H1 (cell line): ENCODE measurements around the gene HEPACAM. TPM values are rescaled to one million over a fixed set of nuclear protein-coding genes. Genes with fewer than 3 reads are reported as not detected.

Experiments
- CTCF ChIA-PET: fragments of 300-600 bp; sonication (Branson Sonifier 250); formaldehyde crosslinking; loops from one replicate; lab custom pipeline; 2021; ENCODE audit not compliant: partially characterized antibody; lab: Charles Lee
- POLR2A ChIA-PET: fragments of 300-600 bp; sonication (Branson Sonifier 250); formaldehyde crosslinking; loops from one replicate; lab custom pipeline; 2021; ENCODE audit warnings: inconsistent platforms; ENCODE audit not compliant: partially characterized antibody; lab: Charles Lee
- DNase-seq, 2 experiments: peaks; one replicate each; pipeline versions ENCODE4 v3.0.0 to v3.0.0-alpha.2; 2010 to 2022; ENCODE audit warnings: low spot score in 2 of 2, low read depth in 1 of 2, mixed read lengths in 1 of 2
- FAIRE-seq: peaks from 2 replicates; lab custom pipeline; 2011; peaks lifted over from hg19 to GRCh38; lab: Jason Lieb, UNC
- H2AFZ ChIP-seq: 2 replicates; pipeline ENCODE4 v1.8.1; 2012; ENCODE audit warnings: low read length, inconsistent platforms
- H2AK5ac ChIP-seq: 2 replicates; pipeline ENCODE4 v1.6.1; 2013; ENCODE audit warnings: low read depth, low read length
- H2BK120ac ChIP-seq: replicated peaks from 2 replicates; pipeline ENCODE3; 2013; ENCODE audit warnings: low read depth, low read length, inconsistent platforms
- H2BK12ac ChIP-seq: 2 replicates; pipeline ENCODE4 v1.6.1; 2013; ENCODE audit warnings: low read depth, low read length
- H2BK15ac ChIP-seq: 2 replicates; pipeline ENCODE4 v1.6.1; 2013; ENCODE audit warnings: low read length
- H2BK20ac ChIP-seq: 2 replicates; pipeline ENCODE4 v1.6.1; 2013; ENCODE audit warnings: low read length
- H2BK5ac ChIP-seq: 2 replicates; pipeline ENCODE4 v1.6.1; 2013; ENCODE audit warnings: low read depth, low read length
- H3K14ac ChIP-seq: 2 replicates; pipeline ENCODE4 v1.6.1; 2013; ENCODE audit warnings: inconsistent platforms; ENCODE audit not compliant: insufficient read length
- H3K18ac ChIP-seq: 2 replicates; pipeline ENCODE4 v1.6.1; 2013; ENCODE audit warnings: low read length; ENCODE audit errors: extremely low read depth
- H3K23ac ChIP-seq: 2 replicates; pipeline ENCODE4 v1.6.1; 2013; ENCODE audit warnings: inconsistent platforms; ENCODE audit not compliant: insufficient read length
- H3K23me2 ChIP-seq: 2 replicates; pipeline ENCODE4 v1.6.1; 2013; ENCODE audit warnings: low read depth, low read length
- H3K27ac ChIP-seq: 2 replicates; pipeline ENCODE4 v1.6.1; 2011; ENCODE audit warnings: low read depth, low read length, inconsistent platforms
- H3K27me3 ChIP-seq, 4 experiments: replicated peaks in 1 of 4; 1 replicate in 1 of 4; 2 replicates in 3 of 4; pipeline versions ENCODE4 v1.6.1 to v1.8.1; 2011 to 2013; ENCODE audit warnings: low read length in 3 of 4, mild to moderate bottlenecking in 3 of 4, inconsistent platforms in 2 of 4, mixed read lengths in 2 of 4, moderate library complexity in 1 of 4; ENCODE audit not compliant: control insufficient read depth in 3 of 4, insufficient read depth in 3 of 4; ENCODE audit errors: extremely low read depth in 1 of 4
- H3K36me3 ChIP-seq, 4 experiments: 2 replicates each; pipeline versions ENCODE4 v1.6.1 to v1.8.1; 2011 to 2013; ENCODE audit warnings: mild to moderate bottlenecking in 4 of 4, low read length in 3 of 4, moderate library complexity in 2 of 4, control low read depth in 1 of 4, inconsistent platforms in 1 of 4; ENCODE audit not compliant: insufficient read depth in 4 of 4, control insufficient read depth in 2 of 4
- H3K4ac ChIP-seq: replicated peaks from 2 replicates; pipeline ENCODE3; 2013; ENCODE audit warnings: low read length, low read depth, mixed read lengths, inconsistent platforms; ENCODE audit not compliant: insufficient read length
- H3K4me1 ChIP-seq, 4 experiments: replicated peaks in 1 of 4; 1 replicate in 1 of 4; 2 replicates in 3 of 4; pipeline versions ENCODE4 v1.6.1 to v1.8.1; 2011 to 2013; ENCODE audit warnings: low read length in 3 of 4, inconsistent platforms in 2 of 4, mixed read lengths in 1 of 4; ENCODE audit not compliant: insufficient read depth in 4 of 4, control insufficient read depth in 3 of 4
- H3K4me2 ChIP-seq, 2 experiments: 2 replicates each; pipeline versions ENCODE4 v1.6.1 to v1.8.1; 2011 to 2013; ENCODE audit warnings: low read depth in 2 of 2, low read length in 2 of 2, control low read depth in 1 of 2, inconsistent platforms in 1 of 2, mild to moderate bottlenecking in 1 of 2; ENCODE audit not compliant: insufficient read depth in 1 of 2
- H3K4me3 ChIP-seq, 4 experiments: fragments of 200-600, 300-600 bp in 1 of 4; sonication (generic), shearing (Covaris generic), sonication (Bioruptor Twin) in 1 of 4; 2 replicates each; pipeline versions ENCODE4 v1.5.1 to v1.8.1; 2011 to 2016; ENCODE audit warnings: low read length in 4 of 4, low read depth in 3 of 4, control low read depth in 2 of 4, inconsistent platforms in 2 of 4, mild to moderate bottlenecking in 2 of 4, mixed read lengths in 1 of 4, moderate library complexity in 1 of 4; ENCODE audit not compliant: insufficient read depth in 2 of 4; ENCODE audit errors: extremely low read depth in 1 of 4
- H3K56ac ChIP-seq: replicated peaks from 2 replicates; pipeline ENCODE3; 2013; ENCODE audit warnings: low read depth, mild to moderate bottlenecking, mixed read lengths, low read length, inconsistent platforms; ENCODE audit not compliant: insufficient read length
- H3K79me1 ChIP-seq: 2 replicates; pipeline ENCODE4 v1.6.1; 2013; ENCODE audit warnings: low read depth, low read length, control low read depth
- H3K79me2 ChIP-seq, 2 experiments: 2 replicates each; pipeline versions ENCODE4 v1.6.1 to v1.8.1; 2012 to 2013; ENCODE audit warnings: low read length in 2 of 2, mild to moderate bottlenecking in 2 of 2, inconsistent platforms in 1 of 2; ENCODE audit not compliant: insufficient read depth in 2 of 2, control insufficient read depth in 1 of 2
- H3K9ac ChIP-seq, 4 experiments: replicated peaks in 1 of 4; 1 replicate in 1 of 4; 2 replicates in 3 of 4; pipeline versions ENCODE4 v1.6.1 to v1.8.1; 2011 to 2013; ENCODE audit warnings: low read depth in 3 of 4, low read length in 3 of 4, control low read depth in 2 of 4, mild to moderate bottlenecking in 2 of 4, moderate library complexity in 2 of 4, inconsistent platforms in 1 of 4; ENCODE audit errors: extremely low read depth in 1 of 4
- H3K9me3 ChIP-seq, 2 experiments: 2 replicates each; pipeline versions ENCODE4 v1.6.1 to v1.8.1; 2012 to 2013; ENCODE audit warnings: mild to moderate bottlenecking in 2 of 2, moderate library complexity in 2 of 2, control low read depth in 1 of 2, inconsistent platforms in 1 of 2, low read depth in 1 of 2, low read length in 1 of 2, mixed read lengths in 1 of 2; ENCODE audit not compliant: insufficient read depth in 2 of 2
- H4K20me1 ChIP-seq, 2 experiments: replicated peaks in 1 of 2; 2 replicates each; pipeline versions ENCODE3 to v1.8.1; 2011 to 2013; ENCODE audit warnings: inconsistent platforms in 2 of 2, low read length in 2 of 2, mild to moderate bottlenecking in 1 of 2; ENCODE audit not compliant: insufficient read depth in 2 of 2, control insufficient read depth in 1 of 2
- H4K5ac ChIP-seq: 2 replicates; pipeline ENCODE4 v1.6.1; 2013; ENCODE audit warnings: low read length, low read depth, mixed read lengths, inconsistent platforms; ENCODE audit not compliant: insufficient read length
- H4K8ac ChIP-seq: 2 replicates; pipeline ENCODE4 v1.8.0; 2013; ENCODE audit warnings: mild to moderate bottlenecking, moderate library complexity, low read length, inconsistent platforms; ENCODE audit not compliant: insufficient read depth; ENCODE audit errors: extremely low read depth
- H4K91ac ChIP-seq: replicated peaks from 2 replicates; pipeline ENCODE3; 2013; ENCODE audit warnings: low read length, mixed read lengths, inconsistent platforms; ENCODE audit not compliant: insufficient read length
- ASH2L ChIP-seq: fragments of 200-600, 300-600 bp; sonication (generic); IDR thresholded peaks from one replicate; pipeline ENCODE4 v1.7.1; 2017; ENCODE audit warnings: low read length
- CBX5 ChIP-seq: fragments of 300-800, 300-1000 bp; sonication (generic); IDR thresholded peaks from 2 replicates; pipeline ENCODE4 v1.7.1; 2016; ENCODE audit warnings: antibody characterized with exemption, low read length, low read depth
- ZNF274 ChIP-seq: IDR thresholded peaks from 2 replicates; pipeline ENCODE4 v1.7.0; 2012; ENCODE audit warnings: low read length, borderline replicate concordance; ENCODE audit errors: extremely low read depth
- WGBS, 2 experiments: shearing (Covaris generic) in 1 of 2; methylation state at CpG; one replicate each; pipeline versions ENCODE4 v1.1.6 to v1.1.7; 2013 to 2015; ENCODE audit warnings: low lambda C conversion rate in 2 of 2, mixed read lengths in 2 of 2, inconsistent platforms in 1 of 2, low coverage in 1 of 2, missing lambda C conversion rate in 1 of 2; ENCODE audit not compliant: insufficient replicate concordance in 2 of 2, insufficient coverage in 1 of 2, insufficient read length in 1 of 2; ENCODE audit errors: extremely low coverage in 1 of 2, missing lambda C conversion rate in 1 of 2; 5-methylcytosine and 5-hydroxymethylcytosine counted together
- polyA plus RNA-seq, 7 experiments: library from polyadenylated mRNA; depleted of rRNA in 3 of 7; stranded (reverse) in 5 of 7; unstranded in 2 of 7; fragments of >200 nt in 5 of 7; fragments of 200-250 nt in 2 of 7; gene quantifications; 1 replicate in 5 of 7; 2 replicates in 1 of 7; 4 replicates in 1 of 7; pipeline versions ENCODE4 v1.2.1 to v1.2.3, GENCODE V29; 2011 to 2013; ENCODE audit warnings: missing spikeins in 2 of 7, mixed read lengths in 2 of 7
- total RNA-seq: library from RNA; stranded (reverse); fragmentation: NEBNext Ultra II Directional; extraction: Animal tissue kit (Norgen Biotek cat#: 25700); gene quantifications from 2 replicates; pipeline ENCODE4 v1.2.1, GENCODE V29; 2021

HEPACAM gene
- total and polyA plus RNA-seq, 2 of the 8 experiments (the other 6 are each of a cell fraction or from before 2014, with no cell fraction given), result not detected

GRCh38 chr11:124889191-124890091 is 46.4 kb downstream of the HEPACAM start:
- Histone ChIP-seq H3K36me3 (no peaks in the 10 kb centered on the region), H2BK15ac (no peak overlapping the region), H3K9me3 (no peaks in the 10 kb centered on the region), H2BK12ac (no peak overlapping the region), H3K79me1 (no peaks in the 10 kb centered on the region), H3K4me3 (no peak overlapping the region), H3K4me2 (no peak overlapping the region), H4K8ac (no peak overlapping the region), H4K20me1 (no peaks in the 10 kb centered on the region), H3K23ac (no peak overlapping the region), H2BK20ac (no peak overlapping the region), H3K56ac (no peak overlapping the region), H2BK120ac (no peak overlapping the region), H3K4ac (no peak overlapping the region), H3K23me2 (no peaks in the 10 kb centered on the region), H2BK5ac (no peak overlapping the region), H3K9ac (no peak overlapping the region), H2AFZ (no peak overlapping the region), H3K18ac (no peak overlapping the region), H2AK5ac (no peak overlapping the region), H4K5ac (no peak overlapping the region), H3K14ac (no peak overlapping the region), H4K91ac (no peak overlapping the region), H3K4me1 (no peaks in the 10 kb centered on the region; a peak in 1 of 7 replicates), H3K79me2 (no peaks in the 10 kb centered on the region), H3K27ac (no peak overlapping the region), H3K27me3 (peaks cover 0 to 3% (median under 1%) of the 10 kb centered on the region in 4 experiments; a peak in 2 of 7 replicates)
- 87% methylated on average over 2 of the region's 2 CpGs; no CpG with 5 or more reads in 1 of the 2 experiments for WGBS, 2 experiments
- POLR2A ChIA-PET, result interaction anchor here (1.8 kb wide), 1 partner anchor 9 kb away, joined by 5 read pairs; the partner anchor contains the start of gene ROBO4
- FAIRE-seq, result no peak
- CTCF ChIA-PET, result interaction anchor here (0.6 to 4.8 kb wide), 8 partner anchors 8 to 225 kb away, joined by 3 to 22 read pairs (median 5); partner anchors contain the start of gene ROBO4
- TF ChIP-seq ZNF274, result no peak
- no peak for TF ChIP-seq CBX5
- TF ChIP-seq ASH2L, result no peak
- no peak for DNase-seq
